GM19397 (cell line): ENCODE measurements around the gene F13A1.

ENCODE experiments used
- ATAC-seq: cut with Tn5 transposase; IDR thresholded peaks from one replicate; pipeline ENCODE4 v1.9.1; 2021; ENCODE audit warnings: mild to moderate bottlenecking, moderate library complexity; ENCODE audit not compliant: unreplicated experiment

F13A1 gene

DNA sequence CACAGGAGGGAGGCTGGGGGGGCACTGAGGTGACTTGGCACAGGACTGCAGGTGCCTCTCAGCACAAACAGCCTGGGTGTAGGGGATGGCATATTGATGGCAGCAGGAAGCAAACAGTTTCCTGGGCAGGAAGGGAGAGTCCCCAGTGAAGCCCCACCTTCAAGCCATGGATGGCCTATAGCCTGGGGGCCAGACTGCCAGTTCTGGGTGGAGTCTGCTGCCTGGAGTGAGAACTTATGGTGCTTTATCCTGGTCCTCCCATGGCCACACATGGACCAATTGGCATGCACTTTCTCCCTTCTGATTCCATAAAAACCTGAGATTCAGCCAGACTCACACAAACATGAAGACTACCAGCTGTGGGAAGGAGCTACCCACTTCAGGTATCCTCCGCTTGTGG lies 198.5 kb downstream of the F13A1 start:
- no peak for ATAC-seq

DNA sequence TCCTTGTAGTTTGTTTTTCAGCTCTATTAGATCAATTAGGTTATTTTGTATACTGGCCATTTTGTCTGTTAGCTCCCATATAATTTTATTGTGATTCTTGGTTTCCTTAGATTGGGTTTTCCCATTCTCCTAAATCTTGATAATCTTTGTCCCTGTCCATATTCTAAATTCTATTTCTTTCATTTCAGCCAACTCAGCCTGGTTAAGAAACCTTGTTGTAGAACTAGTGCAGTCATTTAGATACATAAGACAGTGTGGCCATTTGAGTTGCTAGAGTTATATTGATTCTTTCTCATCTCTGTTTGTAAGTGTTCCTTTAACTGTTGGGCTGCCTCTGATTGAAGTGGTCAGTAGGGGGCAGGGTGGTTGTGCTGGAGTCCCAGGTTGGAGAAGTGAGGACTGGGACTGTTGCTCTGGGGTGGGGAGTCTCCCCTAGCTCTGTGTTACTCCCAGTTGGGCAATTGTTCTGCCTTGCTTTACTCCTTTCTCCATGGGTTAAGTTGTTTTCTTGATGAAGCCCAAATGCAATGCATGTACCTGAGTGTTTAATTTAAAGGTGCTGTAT lies 214.9 kb downstream of the F13A1 start:
- ATAC-seq: no peak
